Lower leg skin (tissue), 3 donors: ENCODE measurements around the gene IFT43.

Experiments
- POLR2A ChIP-seq, 2 donors: fragments of 450-650 bp; IDR thresholded peaks; one replicate each; pipeline ENCODE4 v1.6.1; 2016 to 2017; ENCODE audit warnings: antibody characterized with exemption in 2 of 2, mild to moderate bottlenecking in 1 of 2, moderate library complexity in 1 of 2
- TF ChIP-seq, protein P1 (sequence below), 3 donors: fragments of 450-650 bp; IDR thresholded peaks; one replicate each; pipeline ENCODE4 v1.5.1; 2016; ENCODE audit warnings: antibody characterized with exemption in 3 of 3, mild to moderate bottlenecking in 3 of 3, moderate library complexity in 2 of 3

DNA sequence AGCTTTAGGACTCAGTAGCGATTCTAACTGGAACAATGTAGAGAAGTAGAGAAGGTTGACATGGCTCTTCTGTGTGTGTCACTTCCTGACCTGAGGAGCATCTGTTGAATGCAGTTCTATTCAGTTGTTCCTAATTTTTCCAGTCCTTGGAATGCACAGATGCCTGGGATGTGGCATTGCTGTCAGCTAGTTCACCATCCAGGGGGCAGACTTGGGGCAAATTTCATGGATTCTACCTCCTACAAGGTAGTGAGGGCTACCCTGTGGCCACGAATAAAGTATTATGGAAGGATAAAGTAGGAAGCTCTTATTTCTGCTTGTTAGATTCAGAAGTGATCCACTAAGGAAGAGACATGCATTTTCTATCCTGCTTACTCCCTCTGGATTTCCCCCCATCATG, 91.8 kb downstream of the IFT43 start:
- no peak for TF ChIP-seq POLR2A (IDR thresholded peaks at IDR 0.05)
- TF ChIP-seq, protein P1, sequence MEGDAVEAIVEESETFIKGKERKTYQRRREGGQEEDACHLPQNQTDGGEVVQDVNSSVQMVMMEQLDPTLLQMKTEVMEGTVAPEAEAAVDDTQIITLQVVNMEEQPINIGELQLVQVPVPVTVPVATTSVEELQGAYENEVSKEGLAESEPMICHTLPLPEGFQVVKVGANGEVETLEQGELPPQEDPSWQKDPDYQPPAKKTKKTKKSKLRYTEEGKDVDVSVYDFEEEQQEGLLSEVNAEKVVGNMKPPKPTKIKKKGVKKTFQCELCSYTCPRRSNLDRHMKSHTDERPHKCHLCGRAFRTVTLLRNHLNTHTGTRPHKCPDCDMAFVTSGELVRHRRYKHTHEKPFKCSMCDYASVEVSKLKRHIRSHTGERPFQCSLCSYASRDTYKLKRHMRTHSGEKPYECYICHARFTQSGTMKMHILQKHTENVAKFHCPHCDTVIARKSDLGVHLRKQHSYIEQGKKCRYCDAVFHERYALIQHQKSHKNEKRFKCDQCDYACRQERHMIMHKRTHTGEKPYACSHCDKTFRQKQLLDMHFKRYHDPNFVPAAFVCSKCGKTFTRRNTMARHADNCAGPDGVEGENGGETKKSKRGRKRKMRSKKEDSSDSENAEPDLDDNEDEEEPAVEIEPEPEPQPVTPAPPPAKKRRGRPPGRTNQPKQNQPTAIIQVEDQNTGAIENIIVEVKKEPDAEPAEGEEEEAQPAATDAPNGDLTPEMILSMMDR (IDR thresholded peaks at IDR 0.05): no peak
